Measurements from ENCODE around the gene C16orf95.
"Not testable (repeated sequence)": the region's sequence is repeated elsewhere in the genome, so short reads cannot be mapped to it uniquely, and the experiment has no call there.

The C16orf95 gene

DNA sequence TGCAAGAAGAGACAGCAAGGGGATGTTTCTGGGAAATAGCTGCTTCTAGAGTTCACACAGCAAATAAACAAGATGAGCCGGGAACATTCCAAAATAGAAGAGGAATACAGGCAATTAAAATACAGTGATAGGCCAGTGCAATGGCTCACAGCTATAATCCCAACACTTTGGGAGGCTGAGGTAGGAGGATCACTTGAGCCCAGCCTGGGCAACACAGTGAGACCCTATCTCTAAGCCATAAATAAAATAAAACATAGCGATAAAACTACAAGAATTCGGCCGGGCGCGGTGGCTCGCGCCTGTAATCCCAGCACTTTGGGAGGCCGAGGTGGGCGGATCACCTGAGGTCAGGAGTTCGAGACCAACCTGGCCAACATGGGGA, 22.5 kb upstream of the C16orf95 start:
- H3K4me3 ChIP-seq (ENCODE audit: low read depth in 1 of 2, low read length in 2 of 2); H3K4me1 ChIP-seq (ENCODE audit: control insufficient read depth in 1 of 2, insufficient read depth in 2 of 2, low read length in 2 of 2); H3K27me3 ChIP-seq (ENCODE audit: control insufficient read depth in 1 of 2, insufficient read depth in 2 of 2, low read length in 2 of 2); H3K9ac ChIP-seq (ENCODE audit: low read depth in 1 of 2, low read length in 2 of 2); H3K27ac ChIP-seq (ENCODE audit: low read depth, low read length); H3K9me3 ChIP-seq (ENCODE audit: control insufficient read depth in 1 of 2, low read length in 2 of 2): not testable (repeated sequence)
- H3K36me3 ChIP-seq (ENCODE audit: control insufficient read depth in 1 of 2, insufficient read depth in 2 of 2, low read length in 2 of 2): peaks cover 35 to 80% of the 10 kb centered on the region in 2 donors

DNA sequence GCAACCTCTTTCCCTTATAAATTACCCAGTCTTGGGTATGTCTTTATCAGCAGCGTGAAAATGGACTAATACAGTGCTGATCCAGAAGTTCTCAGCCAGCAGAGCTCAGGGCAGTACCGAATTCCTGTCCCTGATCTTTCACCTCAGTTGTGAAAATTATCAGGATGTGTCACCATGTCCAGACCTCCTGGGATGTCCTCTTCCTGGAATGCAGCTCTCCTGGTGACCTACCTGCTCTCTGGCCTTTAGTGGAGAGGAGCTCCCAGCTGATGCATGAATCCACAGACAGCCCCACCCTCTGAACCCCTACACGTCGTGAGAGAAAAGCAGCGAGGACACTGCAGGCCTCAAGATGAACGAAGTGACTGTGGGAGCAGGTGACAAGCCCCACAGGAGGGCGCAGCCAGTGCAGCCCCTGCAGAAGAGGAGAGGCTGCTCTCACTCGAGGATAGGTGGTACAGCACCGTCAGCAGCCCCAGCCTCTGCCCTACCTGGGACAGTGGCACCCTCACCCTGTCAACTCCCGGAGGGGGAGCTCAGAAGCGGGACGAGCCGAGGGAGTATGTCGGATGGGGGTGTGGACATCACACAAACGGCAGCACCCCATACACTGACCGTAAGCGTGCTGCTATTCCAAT, 22.0 kb upstream of the C16orf95 start:
- Histone ChIP-seq H3K27me3 (ENCODE audit: control insufficient read depth in 1 of 2, insufficient read depth in 2 of 2, low read length in 2 of 2) (no peaks in the 10 kb centered on the region), H3K36me3 (ENCODE audit: control insufficient read depth in 1 of 2, insufficient read depth in 2 of 2, low read length in 2 of 2) (peaks cover 37 to 85% of the 10 kb centered on the region in 2 donors), H3K9ac (ENCODE audit: low read depth in 1 of 2, low read length in 2 of 2) (no peak overlapping the region), H3K9me3 (ENCODE audit: control insufficient read depth in 1 of 2, low read length in 2 of 2) (no peaks in the 10 kb centered on the region), H3K4me1 (ENCODE audit: control insufficient read depth in 1 of 2, insufficient read depth in 2 of 2, low read length in 2 of 2) (no peaks in the 10 kb centered on the region), H3K27ac (ENCODE audit: low read depth, low read length) (no peak overlapping the region), H3K4me3 (ENCODE audit: low read depth in 1 of 2, low read length in 2 of 2) (no peak overlapping the region)

DNA sequence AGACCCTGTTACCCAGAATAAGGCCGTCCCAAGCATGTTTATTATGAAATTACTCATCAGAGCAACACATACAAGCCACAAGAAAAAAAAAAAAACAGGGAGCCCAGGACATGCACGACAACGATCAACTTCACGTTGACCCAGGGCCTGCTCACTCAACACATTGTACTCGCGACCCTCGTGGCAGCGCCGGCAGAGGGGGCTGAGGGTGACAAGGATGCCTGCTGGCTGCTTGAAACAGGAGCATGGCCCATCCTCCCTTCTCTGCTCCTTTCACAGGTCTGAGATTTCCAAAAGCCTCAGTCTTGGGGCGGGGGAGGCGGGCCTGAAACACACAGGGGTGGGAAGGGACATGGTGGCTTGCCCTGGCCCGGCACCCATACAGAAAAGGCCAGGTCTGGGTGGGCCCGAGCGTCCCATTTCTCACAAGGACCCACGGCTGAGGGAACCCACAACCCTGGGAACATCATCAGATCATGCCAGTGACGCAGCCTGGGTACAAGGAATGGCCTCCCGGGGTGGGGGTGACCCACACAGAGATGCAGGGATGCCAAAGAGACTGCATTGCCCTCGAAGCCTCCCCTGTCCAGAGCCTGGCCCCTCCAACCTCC, 21.1 kb upstream of the C16orf95 start:
- H3K9ac ChIP-seq (ENCODE audit: low read depth in 1 of 2, low read length in 2 of 2): no peak overlapping the region
- no peaks in the 10 kb centered on the region for H3K27me3 ChIP-seq (ENCODE audit: control insufficient read depth in 1 of 2, insufficient read depth in 2 of 2, low read length in 2 of 2)
- no peaks in the 10 kb centered on the region for H3K4me1 ChIP-seq (ENCODE audit: control insufficient read depth in 1 of 2, insufficient read depth in 2 of 2, low read length in 2 of 2)
- H3K9me3 ChIP-seq (ENCODE audit: control insufficient read depth in 1 of 2, low read length in 2 of 2): no peaks in the 10 kb centered on the region
- H3K36me3 ChIP-seq (ENCODE audit: control insufficient read depth in 1 of 2, insufficient read depth in 2 of 2, low read length in 2 of 2): peaks cover 35 to 86% of the 10 kb centered on the region in 2 donors
- no peak overlapping the region for H3K27ac ChIP-seq (ENCODE audit: low read depth, low read length)
- H3K4me3 ChIP-seq (ENCODE audit: low read depth in 1 of 2, low read length in 2 of 2): no peak overlapping the region

DNA sequence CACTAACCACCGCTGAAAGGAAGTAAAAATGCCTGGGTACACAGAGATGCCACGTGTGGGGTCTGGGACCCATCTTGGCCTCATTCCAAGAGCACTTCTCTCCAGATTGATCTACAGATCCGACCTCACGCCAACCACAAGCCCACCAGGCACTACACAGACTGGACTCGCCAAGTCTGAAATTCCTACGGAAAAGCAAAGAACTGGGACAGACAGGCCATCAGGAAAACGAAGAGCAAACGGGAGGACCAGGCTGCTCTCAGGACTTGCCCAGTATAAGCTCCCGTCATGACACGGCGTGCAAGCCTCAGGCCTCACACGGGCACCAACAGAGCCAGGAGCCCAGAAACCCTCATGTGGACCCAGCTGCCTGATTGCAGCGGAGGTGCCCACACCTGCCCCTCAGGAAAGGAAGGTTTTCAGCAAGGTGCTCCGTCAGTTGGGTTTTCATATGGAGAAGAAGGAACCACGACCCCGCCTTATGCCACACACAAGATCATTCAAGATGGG, 20.1 kb upstream of the C16orf95 start:
- Histone ChIP-seq H3K4me3 (ENCODE audit: low read depth in 1 of 2, low read length in 2 of 2) (no peak overlapping the region), H3K27ac (ENCODE audit: low read depth, low read length) (no peak overlapping the region), H3K36me3 (ENCODE audit: control insufficient read depth in 1 of 2, insufficient read depth in 2 of 2, low read length in 2 of 2) (peaks cover 25 to 86% of the 10 kb centered on the region in 2 donors), H3K9ac (ENCODE audit: low read depth in 1 of 2, low read length in 2 of 2) (no peak overlapping the region), H3K4me1 (ENCODE audit: control insufficient read depth in 1 of 2, insufficient read depth in 2 of 2, low read length in 2 of 2) (no peaks in the 10 kb centered on the region), H3K27me3 (ENCODE audit: control insufficient read depth in 1 of 2, insufficient read depth in 2 of 2, low read length in 2 of 2) (no peaks in the 10 kb centered on the region), H3K9me3 (ENCODE audit: control insufficient read depth in 1 of 2, low read length in 2 of 2) (no peaks in the 10 kb centered on the region)

DNA sequence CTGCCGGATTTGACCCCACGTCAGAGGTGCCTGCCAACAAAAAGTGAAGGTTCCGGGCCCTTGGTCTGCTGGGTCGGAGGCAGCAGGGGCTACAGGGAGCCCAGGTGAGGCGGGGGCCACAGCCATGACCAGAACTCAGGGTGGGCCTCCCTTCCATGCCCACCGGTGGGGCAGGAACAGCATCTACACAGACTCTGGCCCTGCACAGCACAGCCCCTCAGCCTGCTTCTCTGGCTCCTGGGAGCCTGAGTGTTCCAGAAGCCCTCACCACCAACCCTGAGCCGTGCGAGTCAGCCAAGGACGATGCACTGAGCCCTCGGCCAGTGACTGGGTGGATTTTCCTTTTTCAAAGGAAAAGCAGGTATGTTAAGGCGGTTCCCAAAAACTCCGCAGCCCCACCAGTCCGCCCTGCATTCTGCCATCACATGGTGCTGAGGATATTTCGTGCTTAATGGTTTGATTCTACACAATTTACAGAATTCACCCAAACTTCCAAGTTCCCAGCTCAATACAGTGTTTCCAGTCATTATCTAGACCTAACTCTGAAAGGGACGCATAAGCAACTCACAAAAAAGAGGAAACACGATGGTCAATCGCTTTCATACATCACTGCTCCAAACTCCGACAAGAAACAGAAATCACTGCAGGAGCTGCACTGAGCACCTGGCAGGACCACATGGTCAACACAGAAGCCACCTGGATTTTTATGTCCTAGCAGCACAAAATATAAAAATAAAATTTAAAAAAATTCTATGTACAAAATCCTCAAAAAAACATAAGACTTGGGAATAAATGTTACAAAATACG, 19.4 kb upstream of the C16orf95 start:
- Histone ChIP-seq H3K27ac (ENCODE audit: low read depth, low read length) (no peak overlapping the region), H3K36me3 (ENCODE audit: control insufficient read depth in 1 of 2, insufficient read depth in 2 of 2, low read length in 2 of 2) (peaks cover 22 to 86% of the 10 kb centered on the region in 2 donors)

DNA sequence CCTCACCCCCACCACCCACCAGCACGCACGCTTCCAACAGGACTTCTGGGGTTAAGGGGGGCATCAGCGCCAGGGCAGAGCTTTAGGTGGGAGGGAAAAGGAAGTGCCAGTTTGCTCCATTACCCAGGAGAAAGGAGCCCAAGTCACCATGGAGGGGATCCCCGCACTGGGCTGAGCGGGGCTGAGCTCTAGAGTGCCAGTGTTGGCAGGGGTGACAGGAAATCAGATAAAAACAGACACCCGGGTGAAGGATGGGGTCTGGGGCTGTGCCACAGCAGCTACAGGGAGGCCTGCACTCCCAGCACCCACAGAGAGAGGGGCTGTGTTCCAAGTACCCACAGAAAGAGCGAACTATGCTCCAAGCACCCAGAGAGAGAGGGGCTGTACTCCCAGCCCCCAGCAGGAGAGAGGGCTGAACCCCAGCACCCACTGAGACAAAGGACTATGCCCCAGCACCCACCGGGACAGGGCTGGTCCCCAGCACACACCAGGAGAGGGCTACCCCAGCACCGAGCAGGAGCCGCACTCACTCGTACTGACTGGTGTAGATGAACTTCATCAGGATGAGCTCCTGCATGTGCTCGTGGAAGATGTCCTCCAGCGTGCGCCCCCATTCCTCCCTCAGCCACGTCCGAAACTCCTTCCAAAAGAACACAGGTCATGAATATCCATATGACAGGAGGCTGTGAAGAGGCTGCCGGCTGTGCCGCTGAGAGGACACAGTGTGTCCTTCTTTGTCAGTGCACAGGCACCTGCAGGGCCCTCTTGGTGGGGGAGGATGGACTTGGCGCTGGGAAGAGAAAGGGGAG, 18.6 kb upstream of the C16orf95 start:
- H3K4me1 ChIP-seq (ENCODE audit: control insufficient read depth in 1 of 2, insufficient read depth in 2 of 2, low read length in 2 of 2): no peaks in the 10 kb centered on the region
- no peaks in the 10 kb centered on the region for H3K9me3 ChIP-seq (ENCODE audit: control insufficient read depth in 1 of 2, low read length in 2 of 2)
- no peak overlapping the region for H3K27ac ChIP-seq (ENCODE audit: low read depth, low read length)
- H3K4me3 ChIP-seq (ENCODE audit: low read depth in 1 of 2, low read length in 2 of 2): no peak overlapping the region
- H3K36me3 ChIP-seq (ENCODE audit: control insufficient read depth in 1 of 2, insufficient read depth in 2 of 2, low read length in 2 of 2): peaks cover 19 to 84% of the 10 kb centered on the region in 2 donors
- no peaks in the 10 kb centered on the region for H3K27me3 ChIP-seq (ENCODE audit: control insufficient read depth in 1 of 2, insufficient read depth in 2 of 2, low read length in 2 of 2)
- H3K9ac ChIP-seq (ENCODE audit: low read depth in 1 of 2, low read length in 2 of 2): no peak overlapping the region

More for the DNA sequence above, 19.4 kb upstream of the C16orf95 start:
- Histone ChIP-seq H3K9me3 (ENCODE audit: control insufficient read depth in 1 of 2, low read length in 2 of 2) (no peaks in the 10 kb centered on the region), H3K9ac (ENCODE audit: low read depth in 1 of 2, low read length in 2 of 2) (no peak overlapping the region), H3K27me3 (ENCODE audit: control insufficient read depth in 1 of 2, insufficient read depth in 2 of 2, low read length in 2 of 2) (no peaks in the 10 kb centered on the region), H3K4me1 (ENCODE audit: control insufficient read depth in 1 of 2, insufficient read depth in 2 of 2, low read length in 2 of 2) (no peaks in the 10 kb centered on the region), H3K4me3 (ENCODE audit: low read depth in 1 of 2, low read length in 2 of 2) (no peak overlapping the region)

DNA sequence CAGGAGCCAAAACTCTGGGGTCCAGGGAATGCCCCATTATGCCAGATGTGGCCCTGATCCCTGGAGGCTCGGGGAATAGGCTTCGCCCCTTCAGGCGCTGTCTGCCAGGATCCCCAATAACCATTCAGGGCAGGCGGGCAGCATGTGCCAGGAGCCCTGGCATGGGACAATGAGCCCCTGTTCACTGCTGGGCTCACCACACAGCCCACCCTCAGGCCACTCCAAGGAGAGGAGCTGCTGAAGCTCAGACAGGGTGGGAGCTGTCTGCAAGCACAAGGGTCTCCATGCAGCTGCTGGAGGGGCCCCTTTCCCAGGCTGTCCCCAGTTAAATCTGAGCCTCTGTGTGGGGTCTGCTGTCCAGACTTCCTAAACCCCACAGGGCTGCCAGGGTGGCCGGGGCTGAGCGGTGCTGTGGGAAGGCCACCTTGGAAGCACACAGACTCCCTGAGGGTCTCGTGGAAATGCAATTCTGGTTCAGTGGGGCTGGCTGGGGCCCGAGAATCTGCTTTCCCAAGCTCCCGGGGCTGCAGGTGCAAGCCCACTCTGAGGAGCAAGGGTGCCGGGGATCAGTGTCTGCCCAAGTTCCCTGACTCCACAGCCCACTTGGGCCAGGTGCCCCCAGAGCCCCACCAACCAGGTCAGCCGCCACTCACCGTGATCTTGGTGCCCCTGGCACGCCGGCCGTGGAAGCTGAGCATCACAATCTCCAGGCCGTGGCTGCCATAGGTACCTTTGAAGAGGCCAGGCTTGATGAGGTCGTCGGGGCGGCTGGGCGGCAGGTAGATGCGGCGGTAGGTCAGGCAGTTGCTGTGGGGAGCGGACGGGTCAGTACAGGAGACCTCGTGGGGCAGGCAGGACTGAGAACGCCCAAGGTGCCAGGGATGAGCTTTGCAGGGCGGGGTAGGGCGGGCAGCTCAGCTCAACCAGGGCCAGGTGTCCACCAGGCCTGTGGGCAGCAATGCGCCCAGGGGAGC, 17.7 kb upstream of the C16orf95 start:
- no peak overlapping the region for H3K4me3 ChIP-seq (ENCODE audit: low read depth in 1 of 2, low read length in 2 of 2)
- H3K9me3 ChIP-seq (ENCODE audit: control insufficient read depth in 1 of 2, low read length in 2 of 2): no peaks in the 10 kb centered on the region
- no peak overlapping the region for H3K27ac ChIP-seq (ENCODE audit: low read depth, low read length)
- no peaks in the 10 kb centered on the region for H3K27me3 ChIP-seq (ENCODE audit: control insufficient read depth in 1 of 2, insufficient read depth in 2 of 2, low read length in 2 of 2)
- no peaks in the 10 kb centered on the region for H3K4me1 ChIP-seq (ENCODE audit: control insufficient read depth in 1 of 2, insufficient read depth in 2 of 2, low read length in 2 of 2)
- no peak overlapping the region for H3K9ac ChIP-seq (ENCODE audit: low read depth in 1 of 2, low read length in 2 of 2)
- H3K36me3 ChIP-seq (ENCODE audit: control insufficient read depth in 1 of 2, insufficient read depth in 2 of 2, low read length in 2 of 2): peaks cover 24 to 87% of the 10 kb centered on the region in 2 donors

DNA sequence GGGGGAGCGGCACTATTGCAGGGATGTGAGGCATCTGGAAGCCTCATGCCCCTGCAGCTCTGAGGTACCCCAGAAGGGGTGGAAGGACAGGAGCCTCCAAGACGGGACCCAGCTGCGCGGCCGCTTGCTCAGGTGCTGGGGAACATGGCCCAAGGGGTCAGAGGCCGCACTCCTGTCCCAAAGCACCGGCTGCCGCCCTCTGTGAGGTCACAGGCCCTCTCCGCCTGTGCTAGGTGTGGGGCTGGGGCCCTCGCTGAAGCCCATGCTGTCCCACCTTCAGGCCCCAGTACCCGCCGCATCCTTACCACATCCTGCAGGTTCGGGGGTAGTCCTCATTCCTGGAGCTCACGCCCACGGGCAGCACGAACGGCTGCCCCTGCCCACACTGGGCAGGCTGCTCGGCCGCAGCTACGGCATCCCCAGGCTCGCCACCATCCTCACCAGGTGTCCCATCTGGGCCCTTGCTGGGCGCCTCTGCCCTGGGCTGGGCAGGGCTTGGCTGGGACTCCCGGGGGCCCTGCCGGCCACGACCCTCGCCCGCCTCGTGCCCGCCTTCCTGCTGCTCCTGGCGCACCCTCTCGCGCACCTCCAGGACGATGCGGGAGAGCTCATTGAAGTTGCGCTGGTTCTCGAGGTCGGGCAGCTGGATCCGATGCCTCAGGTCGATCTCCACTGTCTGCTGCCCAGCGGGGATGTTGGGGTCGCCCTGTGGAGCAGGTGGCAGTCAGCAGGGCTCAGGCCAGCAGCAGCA, 16.6 kb upstream of the C16orf95 start:
- Histone ChIP-seq H3K9me3 (ENCODE audit: control insufficient read depth in 1 of 2, low read length in 2 of 2) (no peaks in the 10 kb centered on the region), H3K9ac (ENCODE audit: low read depth in 1 of 2, low read length in 2 of 2) (no peak overlapping the region), H3K36me3 (ENCODE audit: control insufficient read depth in 1 of 2, insufficient read depth in 2 of 2, low read length in 2 of 2) (peaks cover 19 to 87% of the 10 kb centered on the region in 2 donors), H3K27ac (ENCODE audit: low read depth, low read length) (no peak overlapping the region), H3K4me3 (ENCODE audit: low read depth in 1 of 2, low read length in 2 of 2) (no peak overlapping the region), H3K4me1 (ENCODE audit: control insufficient read depth in 1 of 2, insufficient read depth in 2 of 2, low read length in 2 of 2) (no peaks in the 10 kb centered on the region), H3K27me3 (ENCODE audit: control insufficient read depth in 1 of 2, insufficient read depth in 2 of 2, low read length in 2 of 2) (no peaks in the 10 kb centered on the region)
